RCC 7860 (cell line): ENCODE results near the gene EIF1AX.
"Not testable (repeated sequence)": the region's sequence is repeated elsewhere in the genome, so short reads cannot be mapped to it uniquely, and the experiment has no call there.

Experiments used
- DNase-seq: peaks from one replicate; pipeline ENCODE4 v3.0.0-alpha.2; 2015; ENCODE audit warnings: low spot score
- FAIRE-seq: peaks from 2 replicates; lab custom pipeline; 2012; peaks lifted over from hg19 to GRCh38; lab: Jason Lieb, UNC

EIF1AX gene

GRCh38 chrX:20128670-20129069 lies 13.0 kb downstream of the EIF1AX start:
- DNase-seq (no peak), FAIRE-seq (no peak)

- not testable (repeated sequence) for DNase-seq
- FAIRE-seq: peak; percentile 99
Measured at GRCh38 chrX:20127440-20127839, 14.2 kb downstream of the EIF1AX start.

GRCh38 chrX:20126833-20127232 lies 14.8 kb downstream of the EIF1AX start:
- FAIRE-seq, DNase-seq: not testable (repeated sequence)

GRCh38 chrX:20124964-20125363 lies 16.7 kb downstream of the EIF1AX start:
- DNase-seq: no peak
- no peak for FAIRE-seq

- DNase-seq (no peak), FAIRE-seq (no peak)
Measured at GRCh38 chrX:20118065-20118824, 23.4 kb downstream of the EIF1AX start.

GRCh38 chrX:20116577-20117240 lies 24.9 kb downstream of the EIF1AX start, which contains the start of gene MAP7D2:
MAP7D2 (minus strand) TSS chrX:20116907; CDS start chrX:20116879, 28 bp downstream.
- DNase-seq (no peak), FAIRE-seq (no peak)

GRCh38 chrX:20116087-20116576 lies 25.5 kb downstream of the EIF1AX start:
- FAIRE-seq (no peak), DNase-seq (no peak)

- FAIRE-seq (no peak), DNase-seq (no peak)
Measured at GRCh38 chrX:20112022-20112774, 29.4 kb downstream of the EIF1AX start.

- FAIRE-seq (no peak), DNase-seq (no peak)
Measured at GRCh38 chrX:20111271-20111670, 30.4 kb downstream of the EIF1AX start.

- FAIRE-seq (no peak), DNase-seq (no peak)
Measured at GRCh38 chrX:20101934-20102581, 39.6 kb downstream of the EIF1AX start.

- FAIRE-seq (no peak), DNase-seq (no peak)
Measured at GRCh38 chrX:20091499-20091898, 50.1 kb downstream of the EIF1AX start.

GRCh38 chrX:20089845-20090244 lies 51.8 kb downstream of the EIF1AX start:
- FAIRE-seq: no peak

GRCh38 chrX:20080277-20080676 lies 61.4 kb downstream of the EIF1AX start:
- DNase-seq (no peak), FAIRE-seq (no peak)

More at GRCh38 chrX:20089845-20090244, 51.8 kb downstream of the EIF1AX start:
- DNase-seq: no peak
